Measurements from ENCODE around the gene KCNQ5. TPM values are rescaled to one million over a fixed set of nuclear protein-coding genes. Genes with fewer than 3 reads are reported as not detected.

KCNQ5 gene
- total and polyA plus RNA-seq, 2 of the 8 experiments (the other 6 are each of a cell fraction or from before 2014, with no cell fraction given) = 0.83 to 1.2 TPM

DNA sequence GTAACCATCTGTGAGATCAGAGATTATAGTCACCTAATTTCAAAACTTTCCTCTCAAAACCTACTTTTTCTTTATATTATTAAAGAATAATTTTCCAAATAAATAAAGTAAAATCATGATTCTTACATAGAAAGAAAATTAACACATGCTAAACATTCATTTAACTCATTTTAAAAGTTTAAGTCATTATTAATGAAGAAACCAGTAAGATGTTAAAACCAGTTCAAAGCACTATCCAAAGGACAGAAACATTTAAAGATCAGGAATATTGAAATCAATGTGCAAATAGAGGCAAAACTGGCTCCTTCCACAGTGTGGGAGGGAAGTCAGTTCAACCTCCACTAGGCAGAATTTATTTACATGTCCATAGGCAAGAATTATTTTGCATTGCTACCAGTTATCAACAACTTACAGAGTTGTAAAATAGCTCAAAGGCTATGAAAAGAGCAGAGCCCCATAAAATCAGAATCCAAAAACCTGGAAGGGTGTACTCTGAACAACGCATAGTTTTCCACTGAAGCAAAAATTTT is 456.5 kb downstream of the KCNQ5 start:
- no peak overlapping the region for H2BK15ac ChIP-seq (ENCODE audit: low read length)
- no peaks in the 10 kb centered on the region for H3K36me3 ChIP-seq (ENCODE audit: control insufficient read depth in 2 of 4, insufficient read depth in 4 of 4, low read length in 3 of 4)
- H3K79me1 ChIP-seq (ENCODE audit: low read depth, low read length) = no peaks in the 10 kb centered on the region
- no peaks in the 10 kb centered on the region for H3K27me3 ChIP-seq (replicated peaks in 1 of 4; ENCODE audit: control insufficient read depth in 3 of 4, extremely low read depth in 1 of 4, insufficient read depth in 3 of 4, low read length in 3 of 4)
- H3K23ac ChIP-seq (ENCODE audit: insufficient read length) = no peak overlapping the region
- no peak overlapping the region; the same call in 1 of the 2 replicates for H3K27ac ChIP-seq (ENCODE audit: low read depth, low read length)
- DNase-seq (ENCODE audit: low read depth in 1 of 2, low spot score in 2 of 2) (no peak), FAIRE-seq (no peak)
- no peak overlapping the region for H2BK12ac ChIP-seq (ENCODE audit: low read depth, low read length)
- no peaks in the 10 kb centered on the region for H4K20me1 ChIP-seq (replicated peaks in 1 of 2; ENCODE audit: control insufficient read depth in 1 of 2, insufficient read depth in 2 of 2, low read length in 2 of 2)
- H2BK120ac ChIP-seq (replicated peaks; ENCODE audit: low read depth, low read length) = no peak overlapping the region
- H3K4me1 ChIP-seq (replicated peaks in 1 of 4; ENCODE audit: control insufficient read depth in 3 of 4, insufficient read depth in 4 of 4, low read length in 3 of 4) = peaks cover 0 to 7% (median 5%) of the 10 kb centered on the region in 4 experiments; a peak in 3 of 7 replicates
- H2AFZ ChIP-seq (ENCODE audit: low read length) = no peak overlapping the region
- WGBS, 2 experiments (ENCODE audit: extremely low coverage in 1 of 2, insufficient coverage in 1 of 2, insufficient read length in 1 of 2, insufficient replicate concordance in 2 of 2, low coverage in 1 of 2, low lambda C conversion rate in 2 of 2, missing lambda C conversion rate in 1 of 2) = 100% methylated on average over 1 of the region's 1 CpG; no CpG with 5 or more reads in 1 of the 2 experiments
- H3K18ac ChIP-seq (ENCODE audit: extremely low read depth, low read length) = no peak overlapping the region
- H4K91ac ChIP-seq (replicated peaks; ENCODE audit: insufficient read length, low read length) = no peak overlapping the region
- no peak overlapping the region for H3K14ac ChIP-seq (ENCODE audit: insufficient read length)
- no peak overlapping the region for H2BK20ac ChIP-seq (ENCODE audit: low read length)
- no peak overlapping the region for H4K8ac ChIP-seq (ENCODE audit: extremely low read depth, insufficient read depth, low read length)
- H2BK5ac ChIP-seq (ENCODE audit: low read depth, low read length) = no peak overlapping the region
- ChIA-PET CTCF (ENCODE audit: partially characterized antibody) (interaction anchor here (0.6 to 1.5 kb wide), 3 partner anchors 37 to 104 kb away, joined by 3 read pairs; no protein-coding TSS in a partner anchor), POLR2A (ENCODE audit: partially characterized antibody) (no interaction called here)
- no peak overlapping the region for H3K9ac ChIP-seq (replicated peaks in 1 of 4; ENCODE audit: extremely low read depth in 1 of 4, low read depth in 3 of 4, low read length in 3 of 4)
- no peak overlapping the region for H3K4ac ChIP-seq (replicated peaks; ENCODE audit: insufficient read length, low read depth, low read length)
- no peak overlapping the region for H3K4me2 ChIP-seq (ENCODE audit: insufficient read depth in 1 of 2, low read depth in 2 of 2, low read length in 2 of 2)
- H3K4me3 ChIP-seq (ENCODE audit: extremely low read depth in 1 of 4, insufficient read depth in 2 of 4, low read depth in 3 of 4, low read length in 4 of 4) = no peak overlapping the region
- H3K9me3 ChIP-seq (ENCODE audit: insufficient read depth in 2 of 2, low read depth in 1 of 2, low read length in 1 of 2) = no peaks in the 10 kb centered on the region
- no peaks in the 10 kb centered on the region for H3K79me2 ChIP-seq (ENCODE audit: control insufficient read depth in 1 of 2, insufficient read depth in 2 of 2, low read length in 2 of 2)
- H3K56ac ChIP-seq (replicated peaks; ENCODE audit: insufficient read length, low read depth, low read length) = no peak overlapping the region
- no peak overlapping the region for H2AK5ac ChIP-seq (ENCODE audit: low read depth, low read length)
- no peak overlapping the region for H4K5ac ChIP-seq (ENCODE audit: insufficient read length, low read depth, low read length)
- no peaks in the 10 kb centered on the region for H3K23me2 ChIP-seq (ENCODE audit: low read depth, low read length)
- TF ChIP-seq, protein P1, sequence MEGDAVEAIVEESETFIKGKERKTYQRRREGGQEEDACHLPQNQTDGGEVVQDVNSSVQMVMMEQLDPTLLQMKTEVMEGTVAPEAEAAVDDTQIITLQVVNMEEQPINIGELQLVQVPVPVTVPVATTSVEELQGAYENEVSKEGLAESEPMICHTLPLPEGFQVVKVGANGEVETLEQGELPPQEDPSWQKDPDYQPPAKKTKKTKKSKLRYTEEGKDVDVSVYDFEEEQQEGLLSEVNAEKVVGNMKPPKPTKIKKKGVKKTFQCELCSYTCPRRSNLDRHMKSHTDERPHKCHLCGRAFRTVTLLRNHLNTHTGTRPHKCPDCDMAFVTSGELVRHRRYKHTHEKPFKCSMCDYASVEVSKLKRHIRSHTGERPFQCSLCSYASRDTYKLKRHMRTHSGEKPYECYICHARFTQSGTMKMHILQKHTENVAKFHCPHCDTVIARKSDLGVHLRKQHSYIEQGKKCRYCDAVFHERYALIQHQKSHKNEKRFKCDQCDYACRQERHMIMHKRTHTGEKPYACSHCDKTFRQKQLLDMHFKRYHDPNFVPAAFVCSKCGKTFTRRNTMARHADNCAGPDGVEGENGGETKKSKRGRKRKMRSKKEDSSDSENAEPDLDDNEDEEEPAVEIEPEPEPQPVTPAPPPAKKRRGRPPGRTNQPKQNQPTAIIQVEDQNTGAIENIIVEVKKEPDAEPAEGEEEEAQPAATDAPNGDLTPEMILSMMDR (IDR thresholded peaks at IDR 0.05; ENCODE audit: control extremely low read depth in 1 of 3, insufficient read depth in 1 of 3, low read depth in 1 of 3, low read length in 3 of 3) = no peak
- TF ChIP-seq SAP30 (IDR thresholded peaks at IDR 0.05; ENCODE audit: insufficient read depth, insufficient replicate concordance, low read length) (no peak), KDM5A (IDR thresholded peaks at IDR 0.05; ENCODE audit: low read length) (no peak)

Data from H1 (cell line).